Bone marrow (tissue), 2 donors: ENCODE data around the gene PLPPR3.
A peak's percentile ranks its signal among the peaks of the same experiment; 100 is the strongest.

Source experiments
- DNase-seq, 2 donors: peaks; one replicate each; lab custom pipeline; 2025; lab: John Stamatoyannopoulos, UW

The PLPPR3 gene

GRCh38 chr19:808423-808775, 13.4 kb downstream of the PLPPR3 start:
- DNase-seq: no peak

DNA sequence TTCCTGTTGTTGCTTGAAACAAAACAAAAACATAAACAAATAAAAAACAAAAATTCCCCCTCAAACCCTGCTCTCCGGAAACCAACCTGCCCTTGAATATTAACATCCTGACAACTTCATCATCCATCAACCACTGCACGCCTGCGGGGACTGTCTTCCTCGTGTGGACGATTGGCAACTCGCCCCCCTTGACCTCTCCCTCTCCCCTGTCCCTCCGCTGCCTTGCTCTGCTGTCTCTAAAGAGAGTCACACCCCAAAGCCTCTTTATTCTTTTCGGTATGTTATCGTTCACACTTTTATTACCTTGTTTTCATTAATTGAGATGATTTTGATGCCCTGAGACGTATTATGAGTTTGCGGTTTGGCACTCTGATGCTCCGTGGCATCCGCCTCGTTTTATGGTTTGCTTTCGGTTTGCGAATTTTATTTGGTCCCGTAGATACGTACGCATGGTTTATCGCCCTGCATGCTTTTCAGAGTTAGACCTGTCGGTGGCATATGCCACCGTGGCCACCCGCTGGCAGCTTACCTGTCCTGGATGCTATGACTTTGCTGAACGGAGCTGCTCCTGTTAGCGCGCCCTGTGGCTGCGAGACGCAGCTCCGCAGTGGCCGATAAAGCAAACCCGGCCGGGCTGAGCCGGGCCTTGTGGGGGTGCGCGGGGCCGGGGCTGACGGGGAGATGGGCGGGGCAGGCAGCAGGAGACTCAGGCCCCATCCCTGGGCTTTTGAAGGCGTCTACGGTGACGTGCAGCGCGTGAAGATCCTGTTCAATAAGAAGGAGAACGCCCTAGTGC, 13.9 kb downstream of the PLPPR3 start:
- DNase-seq: no peak

DNA sequence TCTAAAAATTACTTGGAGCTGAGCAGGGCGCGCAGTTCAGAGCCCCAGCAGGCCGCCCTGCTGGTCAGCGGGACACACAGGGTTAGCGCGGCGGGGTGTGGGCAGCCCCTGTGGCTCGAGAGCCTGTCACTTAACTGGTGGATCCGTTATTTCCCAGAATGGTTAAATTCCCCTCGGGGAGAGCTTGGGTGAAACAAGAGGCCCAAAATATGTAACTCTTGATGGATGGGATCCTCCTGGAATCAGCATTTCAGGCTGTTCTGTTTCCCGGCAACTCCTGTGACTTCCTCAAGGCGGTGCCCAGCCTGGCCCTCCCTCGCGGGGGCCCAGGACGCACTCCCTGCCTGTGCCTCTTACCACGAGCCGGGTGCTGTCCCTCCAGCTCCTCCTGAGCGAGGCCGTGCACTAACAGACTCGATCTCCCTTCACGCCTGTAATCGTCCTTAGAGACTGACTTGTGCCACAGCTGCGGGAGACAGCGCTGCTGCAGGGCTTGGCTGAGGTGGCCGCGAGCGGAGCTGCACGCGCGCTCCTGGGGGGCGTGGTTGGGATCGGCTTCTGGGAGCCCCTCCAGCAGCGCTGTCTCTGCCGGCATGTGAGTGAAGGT, 14.8 kb downstream of the PLPPR3 start:
- DNase-seq: no peak

DNA sequence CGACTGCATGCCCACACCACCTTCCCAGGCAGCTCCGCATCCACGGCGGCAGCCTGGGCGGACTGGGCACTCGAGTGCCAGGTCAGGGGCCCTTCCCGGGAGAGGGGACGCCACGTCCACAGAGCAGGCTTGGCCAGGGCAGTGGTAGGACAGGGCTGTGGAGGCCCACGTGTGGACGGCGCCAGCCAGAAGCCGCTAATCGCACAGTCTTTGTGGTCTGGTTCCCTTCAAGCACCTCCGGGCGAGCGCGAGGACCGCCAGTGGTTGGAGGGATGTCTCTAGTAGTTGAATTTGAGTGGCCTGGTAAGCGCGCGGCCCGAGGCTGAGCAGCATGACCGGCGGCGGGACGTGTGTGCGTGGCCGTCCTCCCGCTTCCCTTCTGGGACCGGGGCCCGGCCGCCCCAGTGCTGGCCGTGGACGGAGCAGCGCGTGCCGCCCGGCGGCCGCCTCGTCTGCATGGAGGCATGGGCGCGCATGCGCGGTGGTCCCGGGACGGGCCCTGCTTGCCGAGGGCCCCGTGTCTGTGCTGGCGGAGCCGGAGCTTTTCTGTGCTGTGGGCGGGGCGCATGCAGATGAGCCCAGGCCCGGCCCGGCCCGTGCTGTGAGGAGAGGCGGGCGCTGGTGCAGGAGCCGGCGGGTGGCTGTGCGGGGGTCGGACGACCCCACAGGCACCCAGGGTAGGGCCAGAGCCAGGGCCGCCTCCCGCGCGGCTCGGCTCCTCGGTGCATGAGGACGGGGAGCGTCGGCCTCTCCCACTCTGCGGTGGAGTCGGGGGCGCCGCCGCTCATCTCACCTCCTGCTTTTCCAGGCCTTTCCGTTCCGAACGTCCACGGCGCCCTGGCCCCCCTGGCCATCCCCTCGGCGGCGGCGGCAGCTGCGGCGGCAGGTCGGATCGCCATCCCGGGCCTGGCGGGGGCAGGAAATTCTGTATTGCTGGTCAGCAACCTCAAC, 15.9 kb downstream of the PLPPR3 start:
- no peak for DNase-seq

DNA sequence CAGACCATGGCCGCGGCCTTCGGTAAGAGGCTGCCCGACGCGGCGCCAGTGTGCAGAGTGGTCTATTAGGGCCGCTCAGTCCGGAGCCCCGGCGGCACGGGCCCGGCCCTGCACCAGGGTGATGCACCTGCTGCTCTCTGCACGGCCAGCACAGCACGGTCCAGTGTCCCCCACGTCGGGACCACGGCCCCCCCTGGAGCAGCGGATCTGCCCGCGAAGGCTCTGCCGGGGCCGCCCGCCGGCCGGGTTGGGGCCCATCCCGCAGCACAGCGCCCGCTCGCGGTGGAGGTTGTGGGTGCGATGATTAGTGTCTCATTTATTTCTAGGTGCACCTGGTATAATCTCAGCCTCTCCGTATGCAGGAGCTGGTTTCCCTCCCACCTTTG, 16.6 kb downstream of the PLPPR3 start:
- no peak for DNase-seq

GRCh38 chr19:804419-805165, 17.2 kb downstream of the PLPPR3 start:
- no peak for DNase-seq

DNA sequence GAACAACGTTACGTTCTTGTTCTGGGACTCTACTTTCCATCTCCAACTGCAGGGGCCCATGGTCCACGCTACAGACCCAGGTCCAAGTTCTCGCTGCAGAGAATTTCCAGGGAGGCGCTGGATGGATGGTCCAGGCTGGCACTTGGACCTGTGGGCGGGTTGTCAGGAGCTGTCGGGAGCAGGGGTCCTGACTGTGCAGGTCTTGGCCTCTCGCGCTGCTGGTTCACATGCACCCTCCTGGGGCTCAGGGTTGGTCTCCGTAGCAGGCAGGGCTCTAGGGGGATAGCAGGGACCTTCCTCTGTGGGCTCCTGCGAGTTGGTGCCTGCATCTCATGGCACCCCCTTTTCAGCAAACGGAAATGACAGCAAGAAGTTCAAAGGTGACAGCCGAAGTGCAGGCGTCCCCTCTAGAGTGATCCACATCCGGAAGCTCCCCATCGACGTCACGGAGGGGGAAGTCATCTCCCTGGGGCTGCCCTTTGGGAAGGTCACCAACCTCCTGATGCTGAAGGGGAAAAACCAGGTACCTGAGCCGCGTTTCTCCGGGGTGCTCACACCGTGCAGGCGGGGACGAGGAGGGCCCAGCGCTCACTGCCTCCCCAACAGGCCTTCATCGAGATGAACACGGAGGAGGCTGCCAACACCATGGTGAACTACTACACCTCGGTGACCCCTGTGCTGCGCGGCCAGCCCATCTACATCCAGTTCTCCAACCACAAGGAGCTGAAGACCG, 17.9 kb downstream of the PLPPR3 start:
- DNase-seq: no peak

GRCh38 chr19:803099-803561, 18.6 kb downstream of the PLPPR3 start:
- DNase-seq: no peak

- DNase-seq: no peak
Measured at GRCh38 chr19:802498-803098, 19.2 kb downstream of the PLPPR3 start.

DNA sequence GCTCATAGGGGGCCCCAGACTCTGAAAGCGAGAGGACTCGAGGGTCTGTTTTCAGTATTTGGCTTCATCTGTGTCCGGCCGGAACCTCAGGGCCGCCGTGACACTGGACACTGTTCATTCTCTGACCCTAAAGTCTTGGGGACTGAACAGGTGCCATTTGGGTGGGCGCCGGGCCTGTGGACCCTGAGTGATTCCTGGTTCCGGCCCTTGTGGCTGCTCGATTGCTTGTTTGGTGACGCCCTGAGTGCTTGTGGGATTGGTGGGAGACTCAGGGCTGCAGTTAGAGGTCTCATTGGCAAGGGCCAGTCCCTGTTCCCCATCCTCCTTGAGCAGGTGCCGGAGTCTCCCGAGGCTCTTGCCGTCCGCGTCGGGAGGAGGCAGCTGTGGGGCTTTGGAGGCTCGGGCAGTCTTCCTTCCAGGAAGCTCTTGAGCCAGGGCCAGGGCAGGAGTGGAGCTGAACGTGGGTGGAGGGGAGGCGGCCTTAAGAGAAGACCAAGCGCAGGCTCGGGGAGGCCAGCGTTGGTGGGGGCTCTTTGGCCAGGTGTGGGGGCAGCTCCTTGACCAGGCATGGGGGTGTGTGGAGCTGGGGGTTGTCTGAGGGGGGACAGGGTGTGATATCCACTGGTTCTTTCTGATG, 19.8 kb downstream of the PLPPR3 start:
- DNase-seq: no peak

- DNase-seq: no peak
Measured at GRCh38 chr19:801030-801860, 20.5 kb downstream of the PLPPR3 start.

DNA sequence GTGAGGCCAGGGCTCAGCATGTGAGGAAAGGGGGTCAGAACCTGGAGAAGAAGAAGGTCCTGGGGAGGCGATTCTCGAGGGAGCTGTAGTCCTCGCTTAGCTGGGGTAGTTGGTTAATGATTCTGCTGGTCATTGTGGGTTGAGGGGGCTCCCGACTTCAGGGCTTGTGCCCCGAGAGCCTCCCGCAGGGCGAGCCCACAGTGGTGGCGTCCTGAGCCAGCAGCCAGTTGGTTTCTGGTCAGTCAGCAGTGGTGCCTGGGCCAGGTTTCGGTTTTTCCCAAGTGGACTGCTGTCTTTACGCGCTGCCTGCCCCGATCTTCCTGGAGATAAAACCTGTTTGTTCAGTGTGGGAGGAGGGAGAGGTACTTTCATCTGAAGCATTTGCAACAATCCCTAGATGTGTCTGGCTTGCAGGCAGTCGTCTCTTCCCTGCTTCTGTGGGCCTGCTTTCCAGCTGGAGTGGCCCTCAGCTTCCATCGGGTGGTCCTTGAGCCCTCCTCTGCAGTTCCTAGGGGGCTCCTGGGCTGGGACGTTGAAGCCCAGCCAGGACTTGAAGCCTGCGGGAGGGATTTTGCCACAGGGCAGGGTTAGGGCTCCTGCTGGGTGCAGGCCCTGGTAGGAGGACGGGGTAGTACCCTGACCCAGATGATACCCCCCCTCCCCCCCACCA, 21.3 kb downstream of the PLPPR3 start:
- DNase-seq: no peak

- DNase-seq: no peak
Measured at GRCh38 chr19:799076-799881, 22.5 kb downstream of the PLPPR3 start.

DNA sequence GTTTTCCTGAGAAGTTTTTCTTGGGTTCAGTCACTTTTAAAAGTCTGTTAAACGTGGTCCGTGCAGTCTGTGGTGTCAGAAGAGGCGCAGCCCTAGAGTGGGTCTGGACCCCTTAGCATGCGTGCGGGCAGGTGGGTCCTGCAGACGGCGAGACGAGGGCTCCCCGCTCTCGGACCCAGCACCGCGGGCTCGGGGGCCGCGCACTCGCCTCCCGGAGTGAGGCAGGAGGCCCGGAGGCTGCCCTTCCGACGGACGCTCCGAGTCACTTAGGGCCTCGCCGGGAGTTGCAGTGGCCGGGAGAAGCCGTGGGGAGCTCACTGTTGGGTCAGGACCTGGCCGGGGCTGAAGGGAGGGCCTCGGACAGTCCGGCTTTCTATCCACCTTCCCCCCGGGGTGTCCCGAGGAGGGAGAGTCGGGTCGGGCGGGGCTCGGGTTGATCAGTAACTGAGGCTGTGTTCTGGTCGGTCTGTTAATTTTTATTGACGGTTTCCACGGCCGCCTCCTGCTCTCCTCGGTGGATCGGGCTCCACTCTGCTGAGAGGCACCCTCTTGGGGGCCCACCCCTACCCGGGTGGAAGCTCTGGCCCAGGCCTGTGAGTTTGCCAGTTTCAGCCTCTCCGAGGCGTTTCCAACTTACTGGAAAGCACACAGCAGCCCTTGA, 23.2 kb downstream of the PLPPR3 start:
- peak in 1 of 2 donors; percentile 12 for DNase-seq

- peak; percentile 14 to 67 for DNase-seq
Measured at GRCh38 chr19:797528-798414, 24.0 kb downstream of the PLPPR3 start.
